Fibroblast of lung (primary cell): ENCODE data around the gene MOGAT1. TPM values are rescaled to one million over a fixed set of nuclear protein-coding genes. Genes with fewer than 3 reads are reported as not detected.

Experiments used
- DNase-seq, 2 donors: peaks; one replicate each; pipeline versions ENCODE4 v3.0.0 to v3.0.0-alpha.2; 2010; ENCODE audit warnings: low read depth in 2 of 2
- H2AFZ ChIP-seq: 2 replicates; pipeline ENCODE4 v1.5.1; 2012; ENCODE audit warnings: low read length, control low read depth, inconsistent platforms
- H3K27ac ChIP-seq: 2 replicates; pipeline ENCODE4 v1.5.1; 2011; ENCODE audit warnings: low read length, control low read depth; ENCODE audit not compliant: insufficient read depth
- H3K27me3 ChIP-seq: 2 replicates; pipeline ENCODE4 v1.5.1; 2011; ENCODE audit warnings: mild to moderate bottlenecking, low read length; ENCODE audit not compliant: control insufficient read depth, insufficient read depth
- H3K36me3 ChIP-seq: 2 replicates; pipeline ENCODE4 v1.5.1; 2011; ENCODE audit warnings: low read length; ENCODE audit not compliant: control insufficient read depth, insufficient read depth
- H3K4me1 ChIP-seq: 2 replicates; pipeline ENCODE4 v1.5.1; 2011; ENCODE audit warnings: low read length; ENCODE audit not compliant: control insufficient read depth, insufficient read depth; ENCODE audit errors: extremely low read depth
- H3K4me2 ChIP-seq: 2 replicates; pipeline ENCODE4 v1.5.1; 2011; ENCODE audit warnings: low read length, control low read depth; ENCODE audit not compliant: insufficient read depth; ENCODE audit errors: extremely low read depth
- H3K4me3 ChIP-seq, 4 experiments: fragments of 200-600 bp in 1 of 4; sonication (generic) in 1 of 4; replicated peaks in 1 of 4; 2 replicates each; pipeline ENCODE4 v1.5.1; 2011 to 2016; ENCODE audit warnings: low read length in 4 of 4, low read depth in 3 of 4, mild to moderate bottlenecking in 3 of 4, control low read depth in 2 of 4, inconsistent platforms in 1 of 4, mixed read lengths in 1 of 4; ENCODE audit not compliant: insufficient read depth in 1 of 4; ENCODE audit errors: control extremely low read depth in 1 of 4
- H3K79me2 ChIP-seq: 2 replicates; pipeline ENCODE4 v1.5.1; 2012; ENCODE audit warnings: mild to moderate bottlenecking, low read length, inconsistent platforms; ENCODE audit not compliant: control insufficient read depth, insufficient read depth
- H3K9ac ChIP-seq: 2 replicates; pipeline ENCODE4 v1.5.1; 2011; ENCODE audit warnings: mild to moderate bottlenecking, low read length, control low read depth; ENCODE audit not compliant: insufficient read depth
- H3K9me3 ChIP-seq: 2 replicates; pipeline ENCODE4 v1.5.1; 2012; ENCODE audit warnings: low read depth, low read length; ENCODE audit not compliant: control insufficient read depth, insufficient read depth
- H4K20me1 ChIP-seq: 2 replicates; pipeline ENCODE4 v1.5.1; 2011; ENCODE audit warnings: low read length; ENCODE audit not compliant: control insufficient read depth, insufficient read depth; ENCODE audit errors: extremely low read depth
- EZH2 ChIP-seq: IDR thresholded peaks from 2 replicates; pipeline ENCODE4 v1.5.1; 2012; ENCODE audit warnings: low read length, control low read depth, mild to moderate bottlenecking; ENCODE audit errors: missing control alignments
- polyA plus RNA-seq, 2 donors: library from polyadenylated mRNA; depleted of rRNA in 1 of 2; stranded (reverse) in 1 of 2; unstranded in 1 of 2; fragments of >200 nt; gene quantifications; 2 replicates each; pipeline ENCODE4 v1.2.1, GENCODE V29; 2011 to 2012; ENCODE audit warnings: missing spikeins in 1 of 2
- total RNA-seq: library from RNA; depleted of rRNA; stranded (reverse); fragments of >200 nt; gene quantifications from 2 replicates; pipeline ENCODE4 v1.2.1, GENCODE V29; 2014
- TF ChIP-seq, protein P1 (sequence below), 2 donors: IDR thresholded peaks in 1 of 2; conservative IDR thresholded peaks in 1 of 2; 1 replicate in 1 of 2; 2 replicates in 1 of 2; pipeline ENCODE4 v1.5.1; 2011 to 2012; ENCODE audit warnings: low read length in 2 of 2, control low read depth in 1 of 2, inconsistent platforms in 1 of 2, low read depth in 1 of 2, mild to moderate bottlenecking in 1 of 2

MOGAT1 gene
- total and polyA plus RNA-seq, 2 donors (not counting 1 experiment from before 2014, with no cell fraction given) = not detected

DNA sequence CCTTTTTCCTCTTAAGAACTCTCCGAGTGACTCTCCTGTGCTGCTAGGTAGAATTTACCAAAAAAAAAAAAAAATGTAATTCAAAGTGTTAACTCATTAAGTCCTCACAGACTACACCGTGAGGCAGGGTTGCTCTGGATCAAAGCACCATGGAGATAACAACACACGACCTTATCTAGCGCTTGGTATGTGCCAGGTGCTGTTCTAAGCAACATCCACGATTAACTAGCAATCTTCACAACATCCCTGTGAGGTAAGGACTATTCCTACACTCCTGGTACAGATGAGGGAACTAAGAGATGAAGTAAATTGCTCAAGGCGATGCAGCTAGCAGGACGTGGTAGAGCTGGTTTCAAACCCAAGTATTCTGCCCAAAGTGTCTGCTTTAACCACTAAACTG lies 1.8 kb downstream of the MOGAT1 start:
- peaks cover 15% of the 10 kb centered on the region for H3K27me3 ChIP-seq
- TF ChIP-seq EZH2 = no peak
- TF ChIP-seq, protein P1, sequence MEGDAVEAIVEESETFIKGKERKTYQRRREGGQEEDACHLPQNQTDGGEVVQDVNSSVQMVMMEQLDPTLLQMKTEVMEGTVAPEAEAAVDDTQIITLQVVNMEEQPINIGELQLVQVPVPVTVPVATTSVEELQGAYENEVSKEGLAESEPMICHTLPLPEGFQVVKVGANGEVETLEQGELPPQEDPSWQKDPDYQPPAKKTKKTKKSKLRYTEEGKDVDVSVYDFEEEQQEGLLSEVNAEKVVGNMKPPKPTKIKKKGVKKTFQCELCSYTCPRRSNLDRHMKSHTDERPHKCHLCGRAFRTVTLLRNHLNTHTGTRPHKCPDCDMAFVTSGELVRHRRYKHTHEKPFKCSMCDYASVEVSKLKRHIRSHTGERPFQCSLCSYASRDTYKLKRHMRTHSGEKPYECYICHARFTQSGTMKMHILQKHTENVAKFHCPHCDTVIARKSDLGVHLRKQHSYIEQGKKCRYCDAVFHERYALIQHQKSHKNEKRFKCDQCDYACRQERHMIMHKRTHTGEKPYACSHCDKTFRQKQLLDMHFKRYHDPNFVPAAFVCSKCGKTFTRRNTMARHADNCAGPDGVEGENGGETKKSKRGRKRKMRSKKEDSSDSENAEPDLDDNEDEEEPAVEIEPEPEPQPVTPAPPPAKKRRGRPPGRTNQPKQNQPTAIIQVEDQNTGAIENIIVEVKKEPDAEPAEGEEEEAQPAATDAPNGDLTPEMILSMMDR (conservative IDR thresholded peaks at IDR 0.05 in 1 of 2, IDR thresholded peaks at IDR 0.05 in 1 of 2; ENCODE audit: low read depth in 1 of 2, low read length in 2 of 2) = no peak

GRCh38 chr2:222673883-222674282 lies 2.4 kb downstream of the MOGAT1 start:
- Histone ChIP-seq H3K36me3 (no peaks in the 10 kb centered on the region), H3K4me2 (no peak overlapping the region), H2AFZ (no peak overlapping the region), H3K9me3 (no peaks in the 10 kb centered on the region), H3K4me3 (no peak overlapping the region), H4K20me1 (no peaks in the 10 kb centered on the region), H3K79me2 (no peaks in the 10 kb centered on the region), H3K4me1 (peaks cover 2% of the 10 kb centered on the region), H3K9ac (no peak overlapping the region), H3K27ac (no peak overlapping the region), H3K27me3 (peaks cover 15% of the 10 kb centered on the region)
- TF ChIP-seq, protein P1 (conservative IDR thresholded peaks at IDR 0.05 in 1 of 2, IDR thresholded peaks at IDR 0.05 in 1 of 2; ENCODE audit: low read depth in 1 of 2, low read length in 2 of 2) = no peak
- no peak for TF ChIP-seq EZH2
- no peak for DNase-seq

More for the DNA sequence above, 1.8 kb downstream of the MOGAT1 start:
- peaks cover 2% of the 10 kb centered on the region for H3K4me1 ChIP-seq
- no peak overlapping the region for H3K9ac ChIP-seq
- no peak overlapping the region for H3K4me2 ChIP-seq
- H3K79me2 ChIP-seq = no peaks in the 10 kb centered on the region
- no peak overlapping the region for H2AFZ ChIP-seq
- no peak overlapping the region for H3K27ac ChIP-seq
- no peaks in the 10 kb centered on the region for H3K9me3 ChIP-seq
- no peaks in the 10 kb centered on the region for H3K36me3 ChIP-seq
- no peak for DNase-seq
- H3K4me3 ChIP-seq = no peak overlapping the region
- H4K20me1 ChIP-seq = no peaks in the 10 kb centered on the region

- H3K36me3 ChIP-seq = no peaks in the 10 kb centered on the region
- H3K4me3 ChIP-seq = no peak overlapping the region
- no peak for DNase-seq
- no peaks in the 10 kb centered on the region for H3K4me1 ChIP-seq
- no peaks in the 10 kb centered on the region for H3K79me2 ChIP-seq
- no peak overlapping the region for H3K27ac ChIP-seq
- no peaks in the 10 kb centered on the region for H3K9me3 ChIP-seq
- H3K4me2 ChIP-seq = no peak overlapping the region
- no peak overlapping the region for H3K9ac ChIP-seq
- H2AFZ ChIP-seq = no peak overlapping the region
- H3K27me3 ChIP-seq = peaks cover 6% of the 10 kb centered on the region
- TF ChIP-seq, protein P1 (conservative IDR thresholded peaks at IDR 0.05 in 1 of 2, IDR thresholded peaks at IDR 0.05 in 1 of 2; ENCODE audit: low read depth in 1 of 2, low read length in 2 of 2) = no peak
- TF ChIP-seq EZH2 = no peak
- no peaks in the 10 kb centered on the region for H4K20me1 ChIP-seq
Measured at GRCh38 chr2:222677981-222678380, 6.5 kb downstream of the MOGAT1 start.
